GM18519 (cell line): ENCODE results near the gene DCLK1.

Experiments
- ATAC-seq: cut with Tn5 transposase; IDR thresholded peaks from one replicate; pipeline ENCODE4 v1.9.1; 2021; ENCODE audit warnings: mild to moderate bottlenecking, moderate library complexity; ENCODE audit not compliant: unreplicated experiment, low FRiP score

DCLK1 gene

GRCh38 chr13:35797991-35798390 is 333.2 kb downstream of the DCLK1 start:
- ATAC-seq: no peak

GRCh38 chr13:35797244-35797643 is 333.9 kb downstream of the DCLK1 start:
- ATAC-seq: no peak

DNA sequence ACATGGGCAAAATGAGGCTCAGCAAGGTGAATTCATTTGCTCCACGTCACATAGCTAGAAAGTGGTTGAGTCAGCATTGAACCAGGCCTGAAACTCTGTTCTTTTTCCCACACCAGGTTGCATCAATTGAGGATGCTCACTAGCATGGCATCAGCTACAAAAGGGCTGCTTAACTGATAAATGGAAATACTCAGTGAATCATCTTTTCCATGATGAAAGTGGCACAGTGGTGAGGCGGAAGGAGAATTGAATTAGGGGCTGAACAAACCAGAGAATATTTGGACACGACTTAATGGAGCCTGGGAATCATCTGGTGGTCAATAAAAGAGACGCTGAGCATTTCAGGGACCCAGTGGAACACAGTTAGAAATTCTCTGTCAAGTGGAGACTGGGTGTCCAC is 334.6 kb downstream of the DCLK1 start:
- ATAC-seq: no peak

- no peak for ATAC-seq
These were observed 336.3 kb downstream of the DCLK1 start for GRCh38 chr13:35794734-35795389.

DNA sequence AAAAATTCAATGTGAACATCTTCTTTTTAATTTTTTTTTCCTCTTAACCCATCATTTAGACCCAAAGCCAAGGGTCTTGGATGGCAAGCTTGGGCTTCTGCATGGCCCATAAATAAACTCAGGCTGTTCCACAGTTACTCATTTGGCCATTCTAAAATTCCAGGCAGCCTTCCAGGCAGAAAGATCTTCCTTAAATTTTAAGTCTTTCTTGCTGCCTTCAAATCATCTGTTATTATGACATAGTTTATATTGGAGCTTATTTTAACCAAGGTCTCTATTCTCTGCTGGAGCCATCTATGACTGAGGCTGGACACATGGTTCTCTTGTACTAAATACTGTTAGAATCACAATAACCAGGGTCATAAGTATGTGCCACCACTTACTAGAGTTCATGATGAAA is 337.4 kb downstream of the DCLK1 start:
- no peak for ATAC-seq

GRCh38 chr13:35792911-35793310 is 338.3 kb downstream of the DCLK1 start:
- ATAC-seq: no peak

DNA sequence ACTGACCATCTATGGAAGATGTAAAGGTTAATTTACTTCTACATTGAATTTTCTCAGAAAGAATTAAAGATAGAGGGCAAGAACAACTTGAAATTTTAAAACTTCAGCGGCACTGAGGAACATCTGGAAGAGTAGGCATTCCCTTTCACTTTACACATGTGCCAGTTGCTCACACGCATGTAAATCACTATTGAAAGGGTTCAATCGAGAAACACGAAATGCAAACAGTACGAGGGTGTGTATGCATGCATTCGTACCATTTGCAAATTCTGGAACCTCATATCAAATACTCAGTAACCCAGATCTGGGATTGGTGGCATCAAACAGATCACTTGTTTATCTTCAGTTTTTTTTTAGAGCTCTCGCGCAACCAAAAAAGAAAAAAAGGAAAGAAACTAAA is 339.2 kb downstream of the DCLK1 start:
- no peak for ATAC-seq

DNA sequence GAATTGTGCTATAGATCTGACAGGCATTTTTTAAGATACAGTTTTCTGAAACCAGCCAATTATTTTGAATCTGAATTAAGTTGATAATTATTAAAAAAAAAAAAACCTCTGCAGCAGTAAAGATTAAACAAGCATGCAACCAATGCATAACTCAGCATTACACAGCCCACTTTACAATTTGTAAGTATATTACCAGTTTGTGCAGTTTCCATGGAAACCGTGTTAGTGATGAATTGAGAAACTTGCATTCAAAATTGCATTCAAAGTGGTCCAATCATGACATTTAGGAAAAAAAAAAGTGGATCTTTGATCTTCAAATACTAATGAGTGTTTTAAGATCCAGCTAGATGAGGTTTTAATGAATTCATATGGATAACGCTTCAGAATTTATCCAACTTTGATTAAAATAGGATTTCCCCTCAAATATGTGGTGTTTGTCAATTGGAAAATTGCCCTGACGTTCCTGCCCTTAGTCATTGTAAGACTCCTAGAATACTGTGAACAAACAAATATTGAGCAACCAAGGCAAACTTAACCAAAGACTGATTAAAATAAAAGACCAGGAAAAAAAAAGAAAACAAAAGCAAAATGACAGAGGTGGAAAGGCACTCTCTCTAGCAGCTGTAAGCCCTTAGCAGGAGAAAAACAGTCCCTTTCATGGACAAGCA is 339.9 kb downstream of the DCLK1 start:
- no peak for ATAC-seq

GRCh38 chr13:35789335-35790165 is 341.6 kb downstream of the DCLK1 start:
- ATAC-seq: peak; percentile 87

GRCh38 chr13:35787937-35788336 is 343.2 kb downstream of the DCLK1 start:
- ATAC-seq: no peak

DNA sequence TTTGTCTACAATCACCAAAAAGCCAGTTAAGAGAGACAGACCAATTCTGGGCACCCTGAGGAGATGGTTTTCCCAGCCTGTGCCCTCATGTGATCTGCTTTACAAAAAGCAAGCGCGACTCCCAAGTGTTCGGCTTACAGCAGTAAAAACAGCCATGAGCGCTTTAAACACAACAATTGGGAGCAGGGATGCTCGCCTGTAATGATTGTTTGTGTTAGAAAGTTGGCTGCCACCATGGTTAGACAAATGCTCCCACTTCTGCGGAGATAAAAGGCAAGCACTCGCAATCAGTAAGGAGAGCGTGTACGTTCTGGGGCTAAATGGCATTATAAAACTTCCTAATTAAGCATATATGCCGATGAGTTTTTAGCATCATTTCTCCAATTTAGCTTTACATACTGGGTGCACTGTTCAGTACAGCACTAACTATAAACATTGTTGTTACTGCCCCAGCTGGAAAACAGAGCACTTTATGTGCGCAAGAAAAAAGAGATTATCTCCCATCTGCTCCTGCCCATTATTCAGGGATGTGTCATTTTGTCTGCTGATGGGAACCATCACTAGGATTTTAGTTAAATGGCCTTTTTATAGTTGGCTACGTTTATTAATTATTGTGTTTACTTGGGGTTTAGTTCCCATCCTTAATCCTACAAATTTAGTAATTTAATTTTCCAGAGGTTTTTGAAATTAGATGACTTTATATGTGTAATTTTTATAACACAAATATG is 345.4 kb downstream of the DCLK1 start:
- ATAC-seq: no peak

DNA sequence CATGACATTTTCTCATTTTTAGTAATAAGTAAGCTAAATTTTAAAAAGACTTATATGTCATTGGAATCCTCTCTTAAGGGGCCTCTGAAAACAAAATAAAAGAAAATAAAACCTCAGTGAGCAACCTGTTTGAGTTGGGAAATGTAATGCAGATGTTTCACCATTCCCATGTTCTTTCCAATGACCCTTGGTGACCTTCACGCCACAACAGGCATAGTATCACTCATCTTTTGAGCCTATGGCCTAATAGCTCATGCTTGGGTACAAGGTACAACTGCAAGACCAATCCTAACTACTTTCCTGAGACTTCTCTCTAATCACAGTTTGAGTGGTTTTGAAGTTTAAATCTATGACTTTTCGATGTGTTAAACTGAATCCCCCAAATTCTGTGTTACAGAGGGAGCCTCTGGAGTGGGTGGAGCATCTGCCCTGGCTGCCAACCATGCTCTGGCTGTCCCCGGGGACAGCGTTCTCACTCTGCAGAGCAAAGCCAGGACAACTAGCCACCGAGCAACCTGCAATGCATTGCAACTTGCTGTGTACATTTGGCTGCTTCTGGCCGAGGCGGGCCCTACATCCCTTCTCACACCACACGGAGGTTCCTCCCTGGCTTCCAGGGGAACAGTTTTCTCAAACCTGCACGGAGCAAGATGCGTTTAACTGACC is 346.8 kb downstream of the DCLK1 start:
- no peak for ATAC-seq

GRCh38 chr13:35782793-35783192 is 348.4 kb downstream of the DCLK1 start:
- no peak for ATAC-seq

DNA sequence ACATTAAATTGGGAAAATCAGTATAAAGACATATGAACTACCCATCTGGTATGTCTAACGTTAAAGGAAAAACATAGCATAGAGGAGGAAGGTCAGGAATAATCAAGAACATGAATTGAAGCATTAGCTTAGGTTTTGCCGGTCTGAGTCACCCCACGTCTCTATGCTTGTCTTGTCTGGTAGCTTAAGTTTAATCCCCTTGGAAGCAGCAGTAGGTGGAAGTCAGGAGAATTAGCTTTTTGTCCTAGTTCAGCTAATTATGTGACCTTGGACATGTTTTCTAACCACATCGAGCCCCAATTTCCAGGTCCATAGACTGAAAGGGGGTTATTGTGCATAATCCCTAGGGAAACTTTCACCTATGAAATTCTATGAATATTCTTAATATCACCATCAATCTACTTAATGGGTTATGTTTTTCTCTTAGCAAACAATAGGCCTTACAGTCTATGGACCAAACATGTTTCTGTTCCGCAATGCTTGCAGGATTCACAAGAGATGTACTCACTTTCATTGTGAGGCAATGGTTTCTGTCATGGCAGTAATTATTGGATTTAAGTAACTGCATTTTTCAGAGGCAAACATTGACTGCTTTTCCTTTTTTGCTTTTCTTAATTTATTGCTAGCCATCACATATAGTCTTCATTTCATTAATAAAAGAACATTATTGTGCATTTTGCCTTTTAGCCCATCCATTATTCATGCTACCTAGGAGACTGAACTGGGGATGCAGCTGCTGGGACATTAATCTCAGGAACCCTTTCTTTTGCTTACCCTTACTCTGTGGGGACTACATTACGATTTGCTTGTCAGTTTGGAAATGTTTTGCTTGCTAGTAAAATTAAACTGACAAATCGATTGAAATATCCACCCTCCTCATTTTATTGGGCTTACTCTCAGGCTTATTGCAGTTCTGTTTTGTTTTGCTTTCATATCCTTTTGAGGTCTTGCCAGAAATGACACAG is 349.9 kb downstream of the DCLK1 start:
- ATAC-seq: no peak

DNA sequence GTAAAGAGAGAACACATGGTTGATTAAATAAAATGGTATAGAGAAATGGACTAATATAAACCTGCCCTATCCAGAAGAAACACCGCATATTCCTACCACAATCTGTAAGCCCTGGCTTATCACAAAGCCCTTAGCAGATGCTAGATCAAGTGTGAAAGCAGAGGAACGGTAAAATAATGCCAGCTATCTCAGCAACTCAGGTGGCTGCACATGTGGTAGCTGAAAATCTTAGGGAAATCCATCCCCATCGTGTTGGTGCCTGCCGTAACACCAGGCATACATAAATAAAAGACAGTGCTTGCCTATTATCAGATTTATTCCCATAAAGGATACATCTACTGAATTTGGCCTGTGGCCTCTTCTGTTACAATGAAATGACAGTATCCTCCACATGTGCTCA is 350.6 kb downstream of the DCLK1 start:
- no peak for ATAC-seq

- ATAC-seq: no peak
These were observed 359.3 kb downstream of the DCLK1 start for GRCh38 chr13:35771898-35772297.

- ATAC-seq: no peak
These were observed 360.4 kb downstream of the DCLK1 start for GRCh38 chr13:35770756-35771297.

DNA sequence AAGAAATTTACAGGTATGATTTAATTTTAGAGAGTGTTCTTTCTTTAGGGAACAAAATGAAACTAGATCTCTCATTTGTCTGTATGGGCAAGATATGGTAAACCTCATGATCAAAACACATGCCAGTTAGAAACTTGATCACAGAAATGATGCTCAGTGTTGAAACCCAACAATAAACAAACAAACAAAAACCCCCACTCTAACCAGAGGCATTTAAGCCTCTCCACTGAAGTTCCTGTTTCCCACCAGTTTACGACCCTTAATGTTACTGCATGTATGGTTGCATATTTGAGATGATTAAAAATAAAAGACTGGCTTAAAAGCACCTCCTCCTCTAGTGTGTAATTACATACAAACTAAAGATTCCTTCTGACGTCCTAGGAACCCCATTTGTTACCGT is 361.4 kb downstream of the DCLK1 start:
- no peak for ATAC-seq

GRCh38 chr13:35768551-35768950 is 362.6 kb downstream of the DCLK1 start:
- ATAC-seq: no peak
